ENCODE data around the gene GPR62. TPM values are rescaled to one million over a fixed set of nuclear protein-coding genes. Genes with fewer than 3 reads are reported as not detected.
"Not testable (repeated sequence)": the region's sequence is repeated elsewhere in the genome, so short reads cannot be mapped to it uniquely, and the experiment has no call there.

Gene GPR62
- total RNA-seq, result not detected

DNA sequence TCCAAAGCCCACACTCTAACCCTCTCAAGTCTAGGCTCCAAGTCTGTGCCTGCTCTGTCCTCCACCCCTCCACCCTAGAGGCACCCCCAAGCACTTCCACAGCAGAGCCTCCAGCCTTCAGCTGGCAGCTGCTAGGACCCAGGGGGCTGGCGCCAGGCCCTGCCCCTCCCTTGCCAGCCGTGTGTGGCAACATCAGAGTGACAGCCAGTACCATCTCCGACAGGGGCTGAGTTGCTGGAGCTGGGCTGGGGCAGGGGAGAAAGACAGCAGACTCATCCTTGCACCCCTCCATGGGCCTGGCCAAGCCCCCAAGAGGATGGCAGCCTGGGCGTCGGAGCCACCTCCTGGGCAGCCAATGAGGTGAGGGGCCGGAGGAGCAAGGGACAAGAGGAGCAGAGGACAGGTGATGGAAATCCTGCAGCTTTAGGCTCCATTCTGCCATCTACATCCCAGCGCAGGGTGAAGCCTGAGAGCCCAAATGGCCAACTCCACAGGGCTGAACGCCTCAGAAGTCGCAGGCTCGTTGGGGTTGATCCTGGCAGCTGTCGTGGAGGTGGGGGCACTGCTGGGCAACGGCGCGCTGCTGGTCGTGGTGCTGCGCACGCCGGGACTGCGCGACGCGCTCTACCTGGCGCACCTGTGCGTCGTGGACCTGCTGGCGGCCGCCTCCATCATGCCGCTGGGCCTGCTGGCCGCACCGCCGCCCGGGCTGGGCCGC lies at the start of gene GPR62:
GPR62 (plus strand) TSS at position 207 of the 718 bp plus-strand sequence; CDS start at position 479, 272 bp downstream.
- DNase-seq (ENCODE audit: low spot score) (no peak), ATAC-seq (peak; percentile 38)

- no peak for ATAC-seq
- no peak for DNase-seq (ENCODE audit: low spot score)
Observed at GRCh38 chr3:51908026-51908425, 47.2 kb upstream of the GPR62 start.

GRCh38 chr3:51916418-51916817 lies 38.8 kb upstream of the GPR62 start:
- ATAC-seq (peak; percentile 63), DNase-seq (ENCODE audit: low spot score) (no peak)

DNA sequence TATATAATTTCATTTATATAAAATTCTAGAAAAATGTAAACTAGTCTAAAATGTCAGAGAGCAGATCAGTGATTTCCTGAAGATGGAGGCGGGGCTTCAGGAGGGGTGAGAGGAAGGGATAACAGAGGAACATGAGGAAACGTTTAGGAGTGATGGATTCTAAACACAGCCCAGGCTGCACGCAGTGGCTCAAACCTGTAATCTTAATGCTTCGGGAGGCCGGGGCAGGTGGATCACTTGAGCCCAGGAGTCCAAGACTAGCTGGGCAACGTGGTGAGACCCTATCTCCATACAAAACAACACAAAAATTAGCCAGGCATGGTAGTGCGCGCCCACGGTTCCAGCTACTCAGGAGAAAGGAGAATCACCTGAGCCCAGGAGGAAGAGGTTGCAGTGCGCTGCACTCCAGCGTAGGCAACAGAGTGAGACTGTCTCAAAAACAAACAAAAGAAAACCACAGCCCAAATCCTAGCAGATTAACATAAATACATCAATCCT lies 34.1 kb upstream of the GPR62 start:
- DNase-seq (ENCODE audit: low spot score) (no peak), ATAC-seq (no peak)

GRCh38 chr3:51927061-51927977 lies 27.9 kb upstream of the GPR62 start:
- DNase-seq (ENCODE audit: low spot score), result no peak
- ATAC-seq, result no peak

DNA sequence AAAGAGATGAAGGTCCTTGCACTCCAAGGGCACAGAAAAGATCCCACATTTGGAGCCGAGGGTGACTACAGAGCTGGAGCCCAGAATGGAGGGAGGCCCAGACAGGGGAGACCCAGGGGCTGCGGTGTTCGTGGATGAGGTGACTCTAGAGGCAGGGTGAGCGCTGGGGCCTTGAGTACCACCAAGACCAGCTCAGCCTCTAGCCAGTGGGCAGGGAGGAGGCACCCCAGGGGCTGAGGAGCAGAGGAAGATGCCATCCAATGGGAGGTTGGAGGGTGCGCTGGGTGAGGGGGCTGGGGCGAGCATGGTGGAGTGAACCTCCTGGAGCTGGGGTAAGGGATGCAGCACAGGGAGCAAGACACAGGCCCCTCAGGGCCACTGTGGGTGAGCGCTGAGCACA lies 26.7 kb upstream of the GPR62 start:
- DNase-seq (ENCODE audit: low spot score), result no peak
- no peak for ATAC-seq

DNA sequence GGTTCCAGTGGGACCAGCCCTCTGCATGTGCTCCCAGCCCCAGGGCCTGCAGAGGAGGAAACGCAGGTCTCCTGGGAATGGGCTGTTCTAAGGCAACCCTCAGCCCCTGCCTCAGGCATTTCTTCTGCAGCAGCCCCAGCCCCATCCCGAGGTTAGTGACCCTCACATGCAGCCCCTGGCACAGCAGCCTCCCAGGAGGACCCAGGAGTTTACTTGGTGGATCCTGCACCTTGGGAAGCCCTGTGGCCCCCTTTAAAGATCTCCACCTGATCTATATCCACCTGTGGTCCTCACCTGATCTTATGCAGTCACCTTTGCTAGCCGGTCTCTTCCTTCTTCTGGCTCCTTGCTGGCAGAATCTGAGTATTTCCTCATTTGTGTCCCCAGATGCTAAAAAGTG lies 26.2 kb upstream of the GPR62 start:
- not testable (repeated sequence) for DNase-seq (ENCODE audit: low spot score); ATAC-seq

GRCh38 chr3:51929420-51930003 lies 25.7 kb upstream of the GPR62 start:
- ATAC-seq (peak; percentile 41), DNase-seq (ENCODE audit: low spot score) (no peak)

GRCh38 chr3:51930439-51930838 lies 24.7 kb upstream of the GPR62 start:
- no peak for ATAC-seq
- no peak for DNase-seq (ENCODE audit: low spot score)

- DNase-seq (ENCODE audit: low spot score), result no peak
- ATAC-seq, result no peak
Observed at GRCh38 chr3:51931756-51932155, 23.4 kb upstream of the GPR62 start.

DNA sequence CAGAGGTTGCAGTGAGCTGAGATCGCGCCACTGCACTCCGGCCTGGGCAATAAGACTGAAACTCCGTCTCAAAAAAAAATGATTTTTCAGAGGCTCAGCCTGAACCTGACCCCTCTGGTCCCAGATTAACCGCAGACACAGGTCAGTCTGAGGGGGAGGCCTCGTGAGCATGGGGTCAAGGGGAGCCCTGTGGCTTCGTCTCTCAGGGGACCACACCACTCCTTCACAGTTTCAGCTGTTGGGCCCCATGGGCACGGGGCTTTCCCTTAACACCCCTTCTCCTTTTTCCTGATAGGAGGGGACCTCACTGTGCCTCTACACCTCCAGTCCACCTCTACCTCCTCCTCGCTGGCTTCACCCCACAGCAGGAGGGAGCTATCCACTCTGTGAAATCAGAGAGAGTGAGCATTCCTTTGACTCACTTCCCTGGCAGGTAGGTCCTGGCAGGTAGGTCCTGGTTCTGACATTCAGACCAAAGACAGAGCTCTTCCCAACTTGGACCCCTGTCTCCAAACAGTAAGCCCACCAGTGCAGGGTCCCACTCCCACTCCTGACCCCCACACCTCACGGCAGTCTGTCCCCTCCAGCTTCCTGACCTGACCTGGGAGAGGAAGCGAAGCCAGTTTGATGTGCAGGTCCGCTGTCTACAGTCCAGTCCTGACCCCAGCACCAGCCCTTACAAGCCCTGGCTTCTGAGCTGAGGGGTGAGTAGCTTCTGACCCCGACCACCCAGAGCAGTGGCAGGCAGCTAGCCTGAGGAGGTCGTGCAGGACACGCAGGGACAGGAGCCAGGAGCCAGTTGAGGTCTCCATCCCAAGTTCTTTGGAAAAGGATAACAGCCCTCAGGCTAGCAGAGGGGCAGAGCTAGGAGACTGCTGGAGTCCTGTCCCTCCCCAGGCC lies 22.5 kb upstream of the GPR62 start:
- ATAC-seq (no peak), DNase-seq (ENCODE audit: low spot score) (no peak)

- DNase-seq (ENCODE audit: low spot score), result no peak
- ATAC-seq, result no peak
Observed at GRCh38 chr3:51933471-51934138, 21.6 kb upstream of the GPR62 start.

GRCh38 chr3:51934139-51934850 lies 20.9 kb upstream of the GPR62 start:
- ATAC-seq (no peak), DNase-seq (ENCODE audit: low spot score) (no peak)

GRCh38 chr3:51934991-51935885 lies 19.9 kb upstream of the GPR62 start:
- DNase-seq (ENCODE audit: low spot score), result no peak
- ATAC-seq, result peak; percentile 15

GRCh38 chr3:51935886-51936755 lies 19.1 kb upstream of the GPR62 start:
- no peak for ATAC-seq
- no peak for DNase-seq (ENCODE audit: low spot score)

DNA sequence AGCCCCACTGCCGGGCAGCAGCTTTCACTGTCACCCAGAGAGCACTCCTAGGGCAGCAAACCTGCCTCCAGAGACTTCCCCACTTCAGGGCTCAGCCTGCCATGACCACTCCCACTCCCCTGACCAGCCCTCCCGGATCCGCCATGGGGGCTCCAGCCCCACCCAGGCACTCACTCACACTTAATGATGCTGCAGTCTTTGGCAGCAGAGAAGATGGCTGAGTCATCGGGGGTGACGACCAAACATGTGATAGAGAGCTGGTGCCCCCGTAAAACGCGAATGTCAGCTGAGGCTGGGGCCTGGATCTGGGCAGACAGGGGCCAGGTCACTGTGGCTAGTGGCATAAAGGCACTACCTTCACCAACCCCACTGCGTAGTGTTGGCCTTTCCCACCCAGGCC lies 18.2 kb upstream of the GPR62 start:
- no peak for DNase-seq (ENCODE audit: low spot score)
- no peak for ATAC-seq
